ENCODE results near the gene MSL1.

MSL1 gene

GRCh38 chr17:40087049-40087794, 34.5 kb upstream of the MSL1 start:
- DNase-seq (ENCODE audit: low spot score), result no peak
- no peak for TF ChIP-seq CTCF (IDR thresholded peaks at IDR 0.05; ENCODE audit: extremely low read depth, missing control alignments)

- TF ChIP-seq CTCF (IDR thresholded peaks at IDR 0.05; ENCODE audit: extremely low read depth, missing control alignments), result no peak
- no peak for DNase-seq (ENCODE audit: low spot score)
Observed at GRCh38 chr17:40087903-40088718, 33.7 kb upstream of the MSL1 start.

- TF ChIP-seq CTCF (IDR thresholded peaks at IDR 0.05; ENCODE audit: extremely low read depth, missing control alignments), result no peak
- DNase-seq (ENCODE audit: low spot score), result no peak
Observed at GRCh38 chr17:40089077-40089895, 32.5 kb upstream of the MSL1 start.

- TF ChIP-seq CTCF (IDR thresholded peaks at IDR 0.05; ENCODE audit: extremely low read depth, missing control alignments), result no peak
- DNase-seq (ENCODE audit: low spot score), result no peak
Observed at GRCh38 chr17:40090237-40091119, 31.3 kb upstream of the MSL1 start.

GRCh38 chr17:40091691-40092397, 29.9 kb upstream of the MSL1 start:
- DNase-seq (ENCODE audit: low spot score), result no peak
- TF ChIP-seq CTCF (IDR thresholded peaks at IDR 0.05; ENCODE audit: extremely low read depth, missing control alignments), result no peak

GRCh38 chr17:40092581-40092980, 29.2 kb upstream of the MSL1 start:
- TF ChIP-seq CTCF (IDR thresholded peaks at IDR 0.05; ENCODE audit: extremely low read depth, missing control alignments), result no peak
- no peak for DNase-seq (ENCODE audit: low spot score)
